ENCODE data around the gene TCEA2.

DNA sequence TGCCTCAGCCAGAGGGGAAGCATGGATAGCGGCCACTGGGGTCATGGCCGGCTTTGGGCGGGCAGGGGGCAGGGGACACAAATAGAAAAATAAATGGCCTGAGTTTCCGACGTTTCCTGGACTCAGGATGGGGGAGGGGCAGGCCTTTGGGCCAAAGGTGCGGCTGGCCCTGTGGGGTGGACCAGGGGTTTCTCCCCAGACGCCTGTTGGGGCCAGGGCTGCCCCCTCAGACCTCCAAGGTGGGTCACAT lies 6.4 kb upstream of the TCEA2 start:
- TF ChIP-seq, protein P1, sequence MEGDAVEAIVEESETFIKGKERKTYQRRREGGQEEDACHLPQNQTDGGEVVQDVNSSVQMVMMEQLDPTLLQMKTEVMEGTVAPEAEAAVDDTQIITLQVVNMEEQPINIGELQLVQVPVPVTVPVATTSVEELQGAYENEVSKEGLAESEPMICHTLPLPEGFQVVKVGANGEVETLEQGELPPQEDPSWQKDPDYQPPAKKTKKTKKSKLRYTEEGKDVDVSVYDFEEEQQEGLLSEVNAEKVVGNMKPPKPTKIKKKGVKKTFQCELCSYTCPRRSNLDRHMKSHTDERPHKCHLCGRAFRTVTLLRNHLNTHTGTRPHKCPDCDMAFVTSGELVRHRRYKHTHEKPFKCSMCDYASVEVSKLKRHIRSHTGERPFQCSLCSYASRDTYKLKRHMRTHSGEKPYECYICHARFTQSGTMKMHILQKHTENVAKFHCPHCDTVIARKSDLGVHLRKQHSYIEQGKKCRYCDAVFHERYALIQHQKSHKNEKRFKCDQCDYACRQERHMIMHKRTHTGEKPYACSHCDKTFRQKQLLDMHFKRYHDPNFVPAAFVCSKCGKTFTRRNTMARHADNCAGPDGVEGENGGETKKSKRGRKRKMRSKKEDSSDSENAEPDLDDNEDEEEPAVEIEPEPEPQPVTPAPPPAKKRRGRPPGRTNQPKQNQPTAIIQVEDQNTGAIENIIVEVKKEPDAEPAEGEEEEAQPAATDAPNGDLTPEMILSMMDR (conservative IDR thresholded peaks at IDR 0.05 in 1 of 2, IDR thresholded peaks at IDR 0.05 in 1 of 2; ENCODE audit: low read depth in 1 of 2, low read length in 2 of 2), result no peak
- TF ChIP-seq EZH2 (IDR thresholded peaks at IDR 0.05; ENCODE audit: low read length, missing control alignments), result no peak

All from fibroblast of lung (primary cell).